Measurements from ENCODE around the gene TTC21A. TPM values are rescaled to one million over a fixed set of nuclear protein-coding genes. Genes with fewer than 3 reads are reported as not detected.

TTC21A gene
- total and polyA plus RNA-seq, 3 donors from 2014 or later, result 74.3 to 266 (median 101) TPM

- Histone ChIP-seq H3K9me3 (no peaks in the 10 kb centered on the region), H3K27me3 (no peaks in the 10 kb centered on the region), H3K27ac (peak overlapping the region; percentile 82 to 99), H3K4me3 (peak overlapping the region; percentile 93 to 96), H3K36me3 (ENCODE audit: low read depth, missing control alignments) (no peaks in the 10 kb centered on the region), H3K4me1 (peaks cover 46% of the 10 kb centered on the region)
- TF ChIP-seq POLR2A (IDR thresholded peaks at IDR 0.05) (no peak), CTCF (IDR thresholded peaks at IDR 0.05) (no peak)
- intact Hi-C loops (cut with DNase I; ENCODE audit: low total_unique reads), result no loop called here
- 34 to 37% methylated on average over 18 of the region's 18 CpGs for WGBS, 2 donors
- DNase-seq, result peak; percentile 48
Measured at GRCh38 chr3:39154280-39155021, 47.0 kb downstream of the TTC21A start.

- Histone ChIP-seq H3K27ac (no peak overlapping the region), H3K9me3 (no peaks in the 10 kb centered on the region), H3K27me3 (no peaks in the 10 kb centered on the region), H3K4me1 (peaks cover 26% of the 10 kb centered on the region), H3K4me3 (no peak overlapping the region), H3K36me3 (ENCODE audit: low read depth, missing control alignments) (no peaks in the 10 kb centered on the region)
- TF ChIP-seq POLR2A (IDR thresholded peaks at IDR 0.05), result no peak
- no peak for TF ChIP-seq CTCF (IDR thresholded peaks at IDR 0.05)
- intact Hi-C loops (cut with DNase I; ENCODE audit: low total_unique reads), result no loop called here
- WGBS, 2 donors, result 61 to 64% methylated on average over 4 of the region's 4 CpGs
- DNase-seq, result no peak
Measured at GRCh38 chr3:39156421-39156820, 48.9 kb downstream of the TTC21A start.

GRCh38 chr3:39157359-39157758 is 49.9 kb downstream of the TTC21A start:
- Histone ChIP-seq H3K36me3 (ENCODE audit: low read depth, missing control alignments) (no peaks in the 10 kb centered on the region), H3K4me3 (no peak overlapping the region), H3K9me3 (no peaks in the 10 kb centered on the region), H3K27me3 (no peaks in the 10 kb centered on the region), H3K27ac (no peak overlapping the region), H3K4me1 (peaks cover 17% of the 10 kb centered on the region)
- TF ChIP-seq CTCF (IDR thresholded peaks at IDR 0.05) (no peak), POLR2A (IDR thresholded peaks at IDR 0.05) (no peak)
- WGBS, 2 donors, result 90 to 91% methylated on average over 7 of the region's 7 CpGs
- intact Hi-C loops (cut with DNase I; ENCODE audit: low total_unique reads), result no loop called here
- no peak for DNase-seq

- no peaks in the 10 kb centered on the region for H3K36me3 ChIP-seq (ENCODE audit: low read depth, missing control alignments)
- intact Hi-C loops (cut with DNase I; ENCODE audit: low total_unique reads), result no loop called here
- no peak overlapping the region for H3K4me3 ChIP-seq
- H3K9me3 ChIP-seq, result no peaks in the 10 kb centered on the region
- TF ChIP-seq CTCF (IDR thresholded peaks at IDR 0.05) (no peak), POLR2A (IDR thresholded peaks at IDR 0.05) (no peak)
- no peak for DNase-seq
- H3K4me1 ChIP-seq, result peaks cover 12% of the 10 kb centered on the region
- WGBS, 2 donors, result 60 to 73% methylated on average over 5 of the region's 5 CpGs
- H3K27ac ChIP-seq, result no peak overlapping the region
- no peaks in the 10 kb centered on the region for H3K27me3 ChIP-seq
Measured at GRCh38 chr3:39158148-39158715, 50.8 kb downstream of the TTC21A start.
